ENCODE results near the gene MAPK1. TPM values are rescaled to one million over a fixed set of nuclear protein-coding genes. Genes with fewer than 3 reads are reported as not detected.
"Not testable (repeated sequence)": the region's sequence is repeated elsewhere in the genome, so short reads cannot be mapped to it uniquely, and the experiment has no call there.

MAPK1 gene
- total RNA-seq, 1 donor from 2014 or later, result 42.9 TPM

- peak in 1 of 2 donors; percentile 78 for DNase-seq (ENCODE audit: low read depth in 2 of 2)
Observed at GRCh38 chr22:21758091-21758864, 109.2 kb downstream of the MAPK1 start.

DNA sequence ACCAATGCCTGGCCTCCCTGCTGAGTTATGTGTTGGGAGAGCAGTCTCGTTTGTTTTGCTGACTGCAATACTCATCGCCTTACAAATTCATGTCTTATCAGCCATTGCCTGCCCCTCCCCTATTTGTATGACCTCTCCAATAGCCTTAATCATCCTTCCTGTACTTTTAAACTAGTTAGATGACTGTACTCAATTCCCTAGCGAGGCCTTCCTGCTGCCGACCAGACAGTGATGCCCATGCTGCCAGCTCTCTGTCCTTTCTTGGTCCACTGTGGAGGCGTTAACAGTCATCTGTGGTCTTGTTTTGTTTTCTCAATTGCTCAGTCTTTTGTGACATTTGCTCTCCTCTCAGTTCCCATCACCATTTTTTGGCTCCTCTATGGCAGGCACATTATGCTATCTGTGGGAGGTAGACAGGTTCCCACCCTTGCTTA is 111.6 kb downstream of the MAPK1 start:
- peak in 1 of 2 donors; percentile 71 for DNase-seq (ENCODE audit: low read depth in 2 of 2)

DNA sequence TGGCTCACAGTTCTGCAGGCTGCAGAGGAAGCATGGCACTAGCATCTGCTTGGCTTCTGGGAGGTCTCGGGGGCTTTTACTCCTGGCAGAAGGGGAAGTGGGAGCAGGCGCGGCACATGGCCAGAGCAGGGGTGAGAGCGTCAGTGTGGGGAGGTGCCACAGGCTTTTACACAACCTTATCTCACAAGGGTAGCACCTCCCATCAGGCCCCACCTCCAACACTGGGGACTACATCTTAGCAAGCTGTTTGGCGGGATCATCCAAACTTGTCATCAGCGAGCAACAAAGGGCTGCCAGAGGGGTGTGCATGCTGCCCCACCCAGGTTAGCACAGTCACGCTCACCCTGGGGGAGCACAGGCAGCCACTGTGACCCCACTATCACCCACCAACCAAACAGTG is 112.9 kb downstream of the MAPK1 start:
- no peak for DNase-seq (ENCODE audit: low read depth in 2 of 2)

DNA sequence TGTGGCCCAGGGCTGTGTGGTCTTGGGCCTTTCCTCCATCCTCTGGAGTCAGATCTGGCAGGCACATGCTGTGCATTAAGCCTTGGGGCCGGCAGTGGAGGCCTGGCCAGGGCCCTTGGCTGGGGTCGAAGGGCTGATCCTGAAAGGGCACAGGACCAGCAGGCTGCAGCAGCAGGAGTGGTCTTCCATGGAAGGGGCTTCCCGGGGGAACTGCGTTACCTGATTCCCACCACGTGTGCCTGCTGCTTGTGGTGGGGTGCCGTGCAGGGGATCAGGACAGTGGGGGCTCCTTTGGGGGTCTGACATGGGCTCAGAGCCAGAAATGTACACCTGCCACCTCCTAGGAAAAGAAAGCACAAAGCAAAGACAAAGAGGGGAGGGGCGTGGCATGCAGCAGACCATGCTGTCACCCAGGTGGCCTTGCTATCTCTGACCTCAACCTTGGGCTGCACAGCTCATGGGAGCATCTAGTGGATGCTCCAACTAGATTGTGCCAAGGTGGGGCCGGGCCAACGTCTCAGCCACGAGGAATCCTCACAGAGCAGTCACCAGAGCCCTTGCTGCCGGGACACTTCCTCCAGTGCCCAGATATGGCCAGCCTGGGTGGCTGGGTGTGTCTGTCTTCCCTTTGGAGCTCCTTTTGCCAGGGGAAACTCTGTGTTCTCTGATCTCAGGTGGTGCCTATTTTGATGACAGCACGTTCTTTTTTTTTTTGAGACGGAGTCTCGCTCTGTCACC is 113.9 kb downstream of the MAPK1 start:
- no peak for DNase-seq (ENCODE audit: low read depth in 2 of 2)

- DNase-seq (ENCODE audit: low read depth in 2 of 2), result no peak
Observed at GRCh38 chr22:21752276-21752675, 115.2 kb downstream of the MAPK1 start.

GRCh38 chr22:21745948-21746347 is 121.5 kb downstream of the MAPK1 start:
- DNase-seq (ENCODE audit: low read depth in 2 of 2), result no peak

GRCh38 chr22:21744917-21745316 is 122.5 kb downstream of the MAPK1 start:
- not testable (repeated sequence) for DNase-seq (ENCODE audit: low read depth in 2 of 2)

DNA sequence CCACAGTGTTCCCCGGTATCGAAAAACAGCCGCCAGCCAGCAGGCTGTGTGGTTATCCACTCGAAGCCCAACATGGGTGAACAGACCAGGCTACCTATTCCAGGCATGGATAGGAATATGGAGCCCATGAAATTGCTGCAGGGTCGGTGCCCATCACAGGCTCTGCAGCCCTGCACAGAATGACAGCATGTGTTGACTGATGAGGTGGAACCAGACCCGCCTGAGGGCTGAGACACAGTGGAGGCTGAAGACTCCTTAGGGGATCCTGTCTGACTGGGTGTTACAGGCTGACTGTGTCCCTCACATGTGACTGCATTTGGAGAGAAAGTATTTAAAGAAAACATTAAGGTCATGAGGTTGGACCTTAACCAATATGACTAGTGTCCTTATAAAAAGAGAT is 125.7 kb downstream of the MAPK1 start:
- no peak for DNase-seq (ENCODE audit: low read depth in 2 of 2)

GRCh38 chr22:21741059-21741458 is 126.4 kb downstream of the MAPK1 start:
- DNase-seq (ENCODE audit: low read depth in 2 of 2), result no peak

DNA sequence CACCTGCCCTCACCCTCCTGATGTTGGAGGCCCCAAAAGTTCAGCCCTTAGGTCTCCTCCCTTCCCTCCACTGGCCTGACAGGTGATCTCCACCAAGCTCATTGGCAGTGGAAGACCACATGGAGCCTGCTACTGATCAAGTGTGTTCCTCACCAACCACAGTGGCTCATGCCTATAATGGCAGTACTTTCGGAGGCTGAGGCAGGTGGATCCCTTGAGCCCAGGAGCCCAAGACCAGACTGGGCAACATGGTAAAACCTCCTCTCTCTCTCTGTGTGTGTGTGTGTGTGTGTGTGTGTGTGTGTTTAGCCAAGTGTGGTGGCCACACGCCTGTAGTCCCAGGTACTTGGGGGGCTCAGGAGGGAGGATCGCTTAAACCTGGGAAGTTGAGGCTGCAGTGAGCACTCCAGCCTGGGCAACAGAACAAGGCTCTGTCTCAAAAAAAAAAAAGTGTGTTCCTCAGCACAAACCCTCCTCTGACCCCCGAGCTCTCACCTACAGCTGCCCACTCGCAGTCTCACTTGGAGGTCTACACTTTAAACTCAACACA is 127.5 kb downstream of the MAPK1 start:
- no peak for DNase-seq (ENCODE audit: low read depth in 2 of 2)

DNA sequence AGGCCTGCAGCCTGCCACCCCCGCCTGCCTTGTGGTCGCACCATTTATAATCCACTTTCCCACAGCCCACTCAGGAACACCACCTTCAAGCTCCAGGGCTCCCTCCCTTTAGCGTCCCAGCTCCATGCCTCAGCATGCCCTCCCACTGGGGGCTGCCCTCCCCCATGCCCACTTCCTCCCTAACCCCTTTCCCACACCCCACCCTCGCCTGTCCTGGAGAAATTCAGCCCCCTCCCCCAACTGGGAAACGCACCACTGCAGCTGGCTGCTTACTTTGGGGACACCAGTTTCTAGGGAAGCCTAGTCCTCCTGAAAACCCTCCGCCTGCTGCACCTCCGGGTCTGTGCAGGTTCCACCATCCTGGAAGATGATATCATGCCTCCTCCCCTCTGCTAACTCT is 128.5 kb downstream of the MAPK1 start:
- DNase-seq (ENCODE audit: low read depth in 2 of 2), result no peak

GRCh38 chr22:21738081-21738480 is 129.4 kb downstream of the MAPK1 start:
- DNase-seq (ENCODE audit: low read depth in 2 of 2), result no peak

- no peak for DNase-seq (ENCODE audit: low read depth in 2 of 2)
Observed at GRCh38 chr22:21736948-21737347, 130.5 kb downstream of the MAPK1 start.

- no peak for DNase-seq (ENCODE audit: low read depth in 2 of 2)
Observed at GRCh38 chr22:21736084-21736642, 131.3 kb downstream of the MAPK1 start.

DNA sequence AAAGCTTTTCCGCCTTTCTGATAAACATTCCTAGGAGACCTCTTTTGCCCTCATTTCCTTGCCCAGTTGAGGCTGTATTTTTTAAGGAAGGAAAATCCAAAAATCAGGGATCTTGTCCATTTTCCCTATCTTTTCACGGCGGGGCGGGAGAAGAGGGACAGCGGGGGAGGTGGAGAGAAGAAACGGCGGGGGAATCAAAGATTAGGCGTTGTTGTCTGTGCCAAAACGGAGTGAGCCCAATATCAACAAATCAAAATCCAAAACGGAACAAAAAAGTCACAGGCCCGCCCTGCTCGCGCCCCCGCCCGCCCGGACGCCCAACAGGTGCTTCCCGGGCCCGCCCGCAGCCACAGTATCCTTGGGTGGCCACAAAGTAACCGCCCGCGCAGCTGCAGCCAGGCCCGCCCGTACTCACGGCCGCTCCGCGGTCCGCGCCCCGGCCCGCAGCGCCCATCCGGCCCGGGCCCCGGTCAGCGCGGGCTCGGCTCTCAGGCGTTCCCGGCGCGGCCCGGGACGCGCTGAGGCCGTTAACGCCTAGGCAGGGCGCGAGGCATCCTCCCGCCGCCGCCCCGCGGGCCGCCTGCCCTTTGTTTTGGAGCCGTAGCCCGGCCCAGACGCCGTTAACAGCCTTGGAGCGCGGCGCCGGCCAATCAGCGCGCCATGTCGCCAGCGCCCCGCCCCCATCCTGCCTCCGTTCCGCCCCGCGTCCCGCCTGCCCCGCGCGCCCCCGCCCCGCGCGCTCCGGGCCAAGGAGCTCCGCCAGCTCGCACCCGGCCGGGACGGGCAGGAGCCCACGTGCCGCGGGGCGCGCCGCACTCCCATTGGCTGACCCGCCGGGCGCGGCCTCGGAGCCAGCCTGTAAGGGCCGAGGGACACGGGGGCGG is 132.0 kb downstream of the MAPK1 start, which contains the start of gene YPEL1:
TSS of gene YPEL1 (minus strand) at position 595 of the 884 bp plus-strand sequence. CDS start 25,050 bp downstream, outside the sequence.
- peak; percentile 87 to 98 for DNase-seq (ENCODE audit: low read depth in 2 of 2)

- DNase-seq (ENCODE audit: low read depth in 2 of 2), result no peak
Observed at GRCh38 chr22:21734540-21735199, 132.8 kb downstream of the MAPK1 start.

GRCh38 chr22:21731503-21731902 is 135.9 kb downstream of the MAPK1 start:
- DNase-seq (ENCODE audit: low read depth in 2 of 2), result no peak

DNA sequence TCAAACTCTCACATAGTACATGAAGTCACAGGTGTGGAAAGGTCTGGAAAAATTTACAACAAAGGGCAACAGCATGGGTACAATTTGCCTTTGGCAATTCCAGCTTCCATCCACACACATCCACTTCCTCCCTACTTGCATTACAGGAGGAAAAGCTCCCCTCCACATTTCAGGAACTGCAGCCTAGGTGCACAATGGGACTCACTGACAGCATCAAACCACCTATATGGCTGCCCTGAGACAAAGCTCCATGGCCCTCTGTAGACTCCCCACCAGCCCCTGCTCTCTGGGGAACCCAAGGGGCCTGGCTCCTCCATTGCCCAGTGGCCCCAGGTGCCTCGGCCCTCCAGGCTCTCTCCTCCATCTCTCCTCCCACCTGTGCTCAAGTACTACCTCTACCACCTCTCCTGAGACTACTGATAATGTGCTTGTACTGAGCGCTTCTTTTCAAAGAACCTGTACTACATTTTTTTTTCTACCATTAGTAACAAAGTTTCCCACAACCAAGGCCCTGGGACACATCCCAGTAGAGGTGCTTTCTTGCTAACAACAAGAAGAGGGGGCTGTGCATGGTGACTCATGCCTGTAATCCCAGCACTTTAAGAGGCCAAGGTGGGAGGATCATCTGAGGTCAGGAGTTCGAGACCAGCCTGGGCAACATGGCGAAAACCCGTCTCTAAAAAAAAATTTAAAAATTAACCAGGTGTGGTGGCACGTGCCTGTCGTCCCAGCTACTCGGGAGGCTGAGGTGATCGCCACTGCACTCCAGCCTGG is 136.7 kb downstream of the MAPK1 start:
- no peak for DNase-seq (ENCODE audit: low read depth in 2 of 2)

DNA sequence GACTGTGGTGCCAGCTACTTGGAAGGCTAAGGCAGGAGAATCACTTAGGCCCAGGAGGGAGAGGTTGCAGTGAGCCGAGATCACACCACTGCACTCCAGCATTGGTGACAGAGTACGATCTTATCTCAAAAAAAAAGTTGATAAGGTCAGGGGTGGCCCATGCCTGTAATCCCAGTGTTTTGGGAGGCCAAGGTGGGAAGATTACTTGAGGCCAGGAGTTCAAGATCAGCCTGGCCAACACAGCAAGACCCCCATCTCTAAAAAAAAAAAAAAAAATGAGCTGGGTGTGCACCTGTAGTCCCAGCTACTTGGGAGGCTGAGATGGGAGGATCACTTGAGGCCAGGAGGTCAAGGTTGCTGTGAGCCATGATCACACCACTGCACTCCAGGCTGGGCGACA is 138.3 kb downstream of the MAPK1 start:
- DNase-seq (ENCODE audit: low read depth in 2 of 2), result not testable (repeated sequence)

DNA sequence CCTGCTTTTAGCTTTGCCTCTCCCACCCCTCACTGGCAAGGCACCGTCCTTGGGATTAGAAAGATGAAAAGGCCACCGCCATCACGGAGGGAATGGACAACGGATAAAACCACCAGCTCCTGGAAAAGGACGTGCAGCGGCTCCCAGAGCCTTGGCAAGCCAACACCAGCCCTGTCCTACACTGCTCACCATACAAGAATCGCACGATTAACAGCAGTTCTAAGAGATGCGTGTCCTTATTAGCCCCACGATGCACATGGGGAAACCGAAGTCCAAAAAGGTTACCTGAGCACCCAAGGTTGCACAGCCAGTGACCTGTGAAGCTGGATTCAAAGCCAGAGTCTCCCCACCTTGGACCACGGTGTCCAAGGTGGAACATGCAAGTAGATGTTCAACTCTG is 139.2 kb downstream of the MAPK1 start:
- no peak for DNase-seq (ENCODE audit: low read depth in 2 of 2)

Data from dermis microvascular lymphatic vessel endothelial cell (primary cell).